Hematopoietic multipotent progenitor cell treated with erythropoietin and hydrocortisone succinate and interleukin-3 and kit ligand, for 15 days (in vitro differentiated cells): ENCODE results near the gene SPEN.

Experiments used
- DNase-seq: peaks from one replicate; pipeline ENCODE4 v3.0.0-alpha.2; 2015; ENCODE audit warnings: low spot score

SPEN gene

DNA sequence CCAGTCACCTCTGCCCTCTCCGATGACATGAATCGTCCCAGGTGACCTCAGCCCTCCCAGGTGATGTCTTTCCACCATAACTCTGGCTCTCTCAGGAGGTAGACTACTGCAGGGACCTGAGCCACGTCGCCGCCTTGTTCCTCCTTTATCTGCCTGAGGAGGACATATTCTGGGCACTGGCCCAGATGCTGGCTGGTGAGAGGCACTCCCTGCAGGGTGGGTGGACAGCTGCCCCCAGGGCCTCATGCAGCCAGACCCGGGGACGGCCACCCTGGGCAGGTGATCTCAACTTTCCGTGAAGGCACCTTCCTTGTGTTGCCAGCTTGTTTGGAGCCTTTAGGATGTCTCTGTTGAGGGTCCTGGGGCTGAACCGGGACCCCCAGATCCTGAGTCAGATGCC lies 142.3 kb downstream of the SPEN start:
- no peak for DNase-seq
